ENCODE measurements around the gene LIMA1. TPM values are rescaled to one million over a fixed set of nuclear protein-coding genes. Genes with fewer than 3 reads are reported as not detected.

LIMA1 gene
- total and polyA plus RNA-seq, 9 of the 15 experiments (the other 6 are each of a cell fraction or from before 2014, with no cell fraction given) = 20.2 to 37.8 (median 27.3) TPM

DNA sequence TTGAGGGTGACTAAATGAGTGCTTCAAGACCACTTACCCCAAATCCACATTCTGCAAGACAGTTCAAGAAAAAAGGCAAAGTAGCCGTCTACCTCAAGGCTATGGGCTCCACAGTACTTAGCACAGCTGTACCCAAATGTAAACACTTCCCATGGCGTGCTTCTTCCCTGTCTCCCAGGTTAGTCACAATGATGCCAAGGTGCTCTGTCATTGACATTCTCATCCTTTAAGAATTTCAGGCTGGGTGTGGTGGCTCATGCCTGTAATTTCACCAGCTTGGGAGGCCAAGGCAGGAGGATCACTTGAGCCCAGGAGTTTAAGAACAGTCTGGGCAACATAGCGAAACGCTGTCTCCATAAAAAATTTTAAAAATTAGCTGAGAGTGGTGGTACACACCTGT is 64.9 kb downstream of the LIMA1 start:
- intact Hi-C loops (cut with micrococcal nuclease) = no loop called here
- 83% methylated on average over 4 of the region's 4 CpGs for WGBS (ENCODE audit: insufficient coverage, low coverage, missing lambda C conversion rate)
- no TSS peak for BruUV-seq (replicated peaks)
- Histone ChIP-seq H4K20me1 (replicated peaks; ENCODE audit: control insufficient read depth, insufficient read depth, low read length) (no peaks in the 10 kb centered on the region), H3K9me3 (replicated peaks; ENCODE audit: control insufficient read depth, insufficient read depth, low read depth, low read length) (no peaks in the 10 kb centered on the region), H3K9me1 (ENCODE audit: control insufficient read depth, insufficient read depth, low read length) (no peaks in the 10 kb centered on the region), H3K27me3 (ENCODE audit: control insufficient read depth in 2 of 2, insufficient read depth in 2 of 2, low read length in 2 of 2) (no peaks in the 10 kb centered on the region), H3K79me2 (ENCODE audit: control insufficient read depth, insufficient read depth, low read length) (peaks cover 38% of the 10 kb centered on the region), H3K36me3 (ENCODE audit: control insufficient read depth, insufficient read depth, low read length) (peaks cover 5% of the 10 kb centered on the region; the same call in 1 of the 3 replicates), H3K4me2 (ENCODE audit: insufficient read depth, low read length) (no peak overlapping the region), H3K4me3 (no peak overlapping the region), H3K27ac (ENCODE audit: extremely low read depth, low read depth, low read length) (no peak overlapping the region), H2AFZ (ENCODE audit: low read depth, low read length) (no peak overlapping the region), H3K9ac (ENCODE audit: insufficient read depth in 1 of 2, low read depth in 2 of 2, low read length in 2 of 2) (no peak overlapping the region), H3K4me1 (replicated peaks in 1 of 2; ENCODE audit: control insufficient read depth in 2 of 2, insufficient read depth in 2 of 2, low read length in 2 of 2) (peaks cover 4 to 7% of the 10 kb centered on the region in 2 experiments; a peak in 4 of 5 replicates)
- DNase-seq (ENCODE audit: extremely low read depth in 1 of 4, low spot score in 3 of 4) = no peak
- TF ChIP-seq NFATC3 (IDR thresholded peaks at IDR 0.05) (no peak), SP2 (IDR thresholded peaks at IDR 0.05; ENCODE audit: extremely low read depth, low read depth, low read length, poor library complexity, severe bottlenecking) (no peak), TARDBP (IDR thresholded peaks at IDR 0.05) (no peak), L3MBTL2 (IDR thresholded peaks at IDR 0.05) (no peak)
- TF ChIP-seq, protein P1, sequence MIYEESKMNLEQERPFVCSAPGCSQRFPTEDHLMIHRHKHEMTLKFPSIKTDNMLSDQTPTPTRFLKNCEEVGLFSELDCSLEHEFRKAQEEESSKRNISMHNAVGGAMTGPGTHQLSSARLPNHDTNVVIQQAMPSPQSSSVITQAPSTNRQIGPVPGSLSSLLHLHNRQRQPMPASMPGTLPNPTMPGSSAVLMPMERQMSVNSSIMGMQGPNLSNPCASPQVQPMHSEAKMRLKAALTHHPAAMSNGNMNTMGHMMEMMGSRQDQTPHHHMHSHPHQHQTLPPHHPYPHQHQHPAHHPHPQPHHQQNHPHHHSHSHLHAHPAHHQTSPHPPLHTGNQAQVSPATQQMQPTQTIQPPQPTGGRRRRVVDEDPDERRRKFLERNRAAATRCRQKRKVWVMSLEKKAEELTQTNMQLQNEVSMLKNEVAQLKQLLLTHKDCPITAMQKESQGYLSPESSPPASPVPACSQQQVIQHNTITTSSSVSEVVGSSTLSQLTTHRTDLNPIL (CRISPR knock-in tag; IDR thresholded peaks at IDR 0.05) = no peak
- in situ Hi-C loops (cut with MboI) = no loop called here
- POLR2A ChIA-PET = no interaction called here
- CTCF ChIA-PET (ENCODE audit: low intra/inter-chr PET ratio) = no interaction called here
- no peak for FAIRE-seq
- ATAC-seq = no peak

DNA sequence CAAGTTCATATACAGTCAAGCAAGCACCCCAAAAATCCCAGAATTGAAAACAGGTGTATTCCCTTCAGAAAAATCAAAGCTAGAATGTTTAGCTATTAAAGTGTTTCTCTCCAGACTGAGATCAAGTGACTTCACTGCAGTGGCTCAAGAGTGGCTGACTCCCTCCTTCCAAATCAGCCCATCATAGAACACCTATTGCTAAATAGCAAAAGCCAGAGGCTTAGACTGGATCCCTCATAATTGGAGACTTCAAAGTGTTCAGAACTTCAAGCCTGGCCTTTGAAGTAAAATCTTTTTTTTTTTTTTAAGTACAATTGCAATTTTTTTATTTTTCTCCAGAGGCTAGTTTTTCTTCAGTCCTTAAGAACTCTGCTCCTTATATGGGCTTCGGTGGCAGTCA is 66.1 kb downstream of the LIMA1 start:
- 100% methylated on average over 1 of the region's 1 CpG for WGBS (ENCODE audit: insufficient coverage, low coverage, missing lambda C conversion rate)
- BruUV-seq (replicated peaks) = no TSS peak
- Histone ChIP-seq H3K4me3 (no peak overlapping the region), H3K9ac (ENCODE audit: insufficient read depth in 1 of 2, low read depth in 2 of 2, low read length in 2 of 2) (no peak overlapping the region), H3K9me3 (replicated peaks; ENCODE audit: control insufficient read depth, insufficient read depth, low read depth, low read length) (no peaks in the 10 kb centered on the region), H3K27me3 (ENCODE audit: control insufficient read depth in 2 of 2, insufficient read depth in 2 of 2, low read length in 2 of 2) (no peaks in the 10 kb centered on the region), H3K4me1 (replicated peaks in 1 of 2; ENCODE audit: control insufficient read depth in 2 of 2, insufficient read depth in 2 of 2, low read length in 2 of 2) (peaks cover 0 to 5% of the 10 kb centered on the region in 2 experiments; a peak in 2 of 5 replicates), H3K4me2 (ENCODE audit: insufficient read depth, low read length) (no peak overlapping the region), H3K79me2 (ENCODE audit: control insufficient read depth, insufficient read depth, low read length) (peaks cover 38% of the 10 kb centered on the region), H3K36me3 (ENCODE audit: control insufficient read depth, insufficient read depth, low read length) (peaks cover 5% of the 10 kb centered on the region; the same call in 1 of the 3 replicates), H3K27ac (ENCODE audit: extremely low read depth, low read depth, low read length) (no peak overlapping the region), H2AFZ (ENCODE audit: low read depth, low read length) (no peak overlapping the region), H4K20me1 (replicated peaks; ENCODE audit: control insufficient read depth, insufficient read depth, low read length) (no peaks in the 10 kb centered on the region), H3K9me1 (ENCODE audit: control insufficient read depth, insufficient read depth, low read length) (no peaks in the 10 kb centered on the region)
- in situ Hi-C loops (cut with MboI) = no loop called here
- POLR2A ChIA-PET = interaction anchor here (0.7 to 2.4 kb wide), 2 partner anchors 13 to 15 kb away, joined by 3 to 9 read pairs; no protein-coding TSS in a partner anchor
- DNase-seq (ENCODE audit: extremely low read depth in 1 of 4, low spot score in 3 of 4) (no peak), ATAC-seq (no peak), FAIRE-seq (no peak)
- CTCF ChIA-PET (ENCODE audit: low intra/inter-chr PET ratio) = no interaction called here
- intact Hi-C loops (cut with micrococcal nuclease) = no loop called here
- TF ChIP-seq, protein P2, sequence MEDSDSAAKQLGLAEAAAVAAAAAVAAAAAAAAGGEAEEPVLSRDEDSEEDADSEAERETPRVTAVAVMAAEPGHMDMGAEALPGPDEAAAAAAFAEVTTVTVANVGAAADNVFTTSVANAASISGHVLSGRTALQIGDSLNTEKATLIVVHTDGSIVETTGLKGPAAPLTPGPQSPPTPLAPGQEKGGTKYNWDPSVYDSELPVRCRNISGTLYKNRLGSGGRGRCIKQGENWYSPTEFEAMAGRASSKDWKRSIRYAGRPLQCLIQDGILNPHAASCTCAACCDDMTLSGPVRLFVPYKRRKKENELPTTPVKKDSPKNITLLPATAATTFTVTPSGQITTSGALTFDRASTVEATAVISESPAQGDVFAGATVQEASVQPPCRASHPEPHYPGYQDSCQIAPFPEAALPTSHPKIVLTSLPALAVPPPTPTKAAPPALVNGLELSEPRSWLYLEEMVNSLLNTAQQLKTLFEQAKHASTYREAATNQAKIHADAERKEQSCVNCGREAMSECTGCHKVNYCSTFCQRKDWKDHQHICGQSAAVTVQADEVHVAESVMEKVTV (CRISPR knock-in tag; IDR thresholded peaks at IDR 0.05) = no peak
- no peak for TF ChIP-seq TEAD4 (IDR thresholded peaks at IDR 0.05; ENCODE audit: low read length)
- TF ChIP-seq TEAD4 (CRISPR knock-in tag; IDR thresholded peaks at IDR 0.05; ENCODE audit: borderline replicate concordance) = no peak
- no peak for TF ChIP-seq SMARCB1 (IDR thresholded peaks at IDR 0.05; ENCODE audit: insufficient read length, low read depth)
- no peak for TF ChIP-seq BCL6 (CRISPR knock-in tag; IDR thresholded peaks at IDR 0.05)
- TF ChIP-seq, protein P3, sequence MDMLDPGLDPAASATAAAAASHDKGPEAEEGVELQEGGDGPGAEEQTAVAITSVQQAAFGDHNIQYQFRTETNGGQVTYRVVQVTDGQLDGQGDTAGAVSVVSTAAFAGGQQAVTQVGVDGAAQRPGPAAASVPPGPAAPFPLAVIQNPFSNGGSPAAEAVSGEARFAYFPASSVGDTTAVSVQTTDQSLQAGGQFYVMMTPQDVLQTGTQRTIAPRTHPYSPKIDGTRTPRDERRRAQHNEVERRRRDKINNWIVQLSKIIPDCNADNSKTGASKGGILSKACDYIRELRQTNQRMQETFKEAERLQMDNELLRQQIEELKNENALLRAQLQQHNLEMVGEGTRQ (CRISPR knock-in tag; IDR thresholded peaks at IDR 0.05) = no peak
- TF ChIP-seq POLR2G (IDR thresholded peaks at IDR 0.05; ENCODE audit: low read depth, low read length) = no peak
